Peyer's patch (tissue), 4 donors: ENCODE results near the gene SFN. TPM values are rescaled to one million over a fixed set of nuclear protein-coding genes. Genes with fewer than 3 reads are reported as not detected.
A peak's percentile ranks its signal among the peaks of the same experiment; 100 is the strongest.

Experiments used
- DNase-seq, 3 donors: peaks; one replicate each; pipeline ENCODE4 v3.0.0-alpha.2; 2017 to 2019
- H3K27ac ChIP-seq, 4 donors: fragments of 200-600 bp; sonication (generic); one replicate each; pipeline ENCODE4 v1.5.1; 2016 to 2019
- H3K27me3 ChIP-seq, 2 donors: fragments of 200-600 bp; sonication (generic); one replicate each; pipeline ENCODE4 v1.5.1; 2019
- H3K36me3 ChIP-seq, 3 donors: fragments of 200-600 bp; sonication (generic); one replicate each; pipeline ENCODE4 v1.5.1; 2016 to 2019
- H3K4me1 ChIP-seq, 4 donors: fragments of 200-600 bp; sonication (generic); one replicate each; pipeline ENCODE4 v1.5.1; 2016 to 2019
- H3K4me3 ChIP-seq, 4 donors: fragments of 200-600 bp; sonication (generic); 1 replicate in 3 of 4; 2 replicates in 1 of 4; pipeline ENCODE4 v1.5.1; 2016 to 2019; ENCODE audit warnings: mild to moderate bottlenecking in 1 of 4
- H3K9me3 ChIP-seq, 4 donors: fragments of 200-600 bp; sonication (generic); one replicate each; pipeline ENCODE4 v1.5.1; 2016 to 2019; ENCODE audit warnings: mild to moderate bottlenecking in 1 of 4
- CTCF ChIP-seq, 6 experiments: fragments of 450-650 bp in 4 of 6; fragments of 200-600 bp in 2 of 6; sonication (generic) in 1 of 6; IDR thresholded peaks; one replicate each; pipeline ENCODE4 v1.5.1; 2017 to 2019; ENCODE audit warnings: antibody characterized with exemption in 6 of 6, mild to moderate bottlenecking in 3 of 6, moderate library complexity in 1 of 6
- POLR2A ChIP-seq, 2 donors: fragments of 450-650 bp; IDR thresholded peaks; one replicate each; pipeline ENCODE4 v1.5.1; 2017; ENCODE audit warnings: antibody characterized with exemption in 2 of 2, mild to moderate bottlenecking in 2 of 2, moderate library complexity in 2 of 2
- total RNA-seq, 4 donors: library from RNA; depleted of rRNA; stranded (reverse); fragments of >200 nt; gene quantifications; one replicate each; pipeline ENCODE4 v1.1.0, GENCODE V29; 2016

The SFN gene
- total RNA-seq, 4 donors from 2014 or later, result 19.8 to 66.6 (median 44.6) TPM

GRCh38 chr1:26829184-26829911, 33.6 kb upstream of the SFN start:
- H3K27ac ChIP-seq, result peak overlapping the region in 3 of 4 donors; percentile 21 to 87 (median 73)
- peaks cover 0 to 25% (median 0%) of the 10 kb centered on the region in 3 donors for H3K36me3 ChIP-seq
- no peaks in the 10 kb centered on the region for H3K9me3 ChIP-seq
- no peak overlapping the region for H3K4me3 ChIP-seq
- no peaks in the 10 kb centered on the region for H3K27me3 ChIP-seq
- TF ChIP-seq POLR2A (IDR thresholded peaks at IDR 0.05) (no peak), CTCF (IDR thresholded peaks at IDR 0.05) (no peak)
- DNase-seq, result no peak
- peaks cover 3 to 39% (median 24%) of the 10 kb centered on the region in 4 donors for H3K4me1 ChIP-seq

GRCh38 chr1:26831059-26831458, 31.9 kb upstream of the SFN start:
- Histone ChIP-seq H3K27ac (peak overlapping the region in 1 of 4 donors; percentile 33), H3K9me3 (no peaks in the 10 kb centered on the region), H3K27me3 (no peaks in the 10 kb centered on the region), H3K4me1 (peaks cover 3 to 32% (median 18%) of the 10 kb centered on the region in 4 donors), H3K36me3 (peaks cover 0 to 42% (median 0%) of the 10 kb centered on the region in 3 donors), H3K4me3 (no peak overlapping the region)
- DNase-seq, result no peak
- no peak for TF ChIP-seq POLR2A (IDR thresholded peaks at IDR 0.05)
- no peak for TF ChIP-seq CTCF (IDR thresholded peaks at IDR 0.05)

DNA sequence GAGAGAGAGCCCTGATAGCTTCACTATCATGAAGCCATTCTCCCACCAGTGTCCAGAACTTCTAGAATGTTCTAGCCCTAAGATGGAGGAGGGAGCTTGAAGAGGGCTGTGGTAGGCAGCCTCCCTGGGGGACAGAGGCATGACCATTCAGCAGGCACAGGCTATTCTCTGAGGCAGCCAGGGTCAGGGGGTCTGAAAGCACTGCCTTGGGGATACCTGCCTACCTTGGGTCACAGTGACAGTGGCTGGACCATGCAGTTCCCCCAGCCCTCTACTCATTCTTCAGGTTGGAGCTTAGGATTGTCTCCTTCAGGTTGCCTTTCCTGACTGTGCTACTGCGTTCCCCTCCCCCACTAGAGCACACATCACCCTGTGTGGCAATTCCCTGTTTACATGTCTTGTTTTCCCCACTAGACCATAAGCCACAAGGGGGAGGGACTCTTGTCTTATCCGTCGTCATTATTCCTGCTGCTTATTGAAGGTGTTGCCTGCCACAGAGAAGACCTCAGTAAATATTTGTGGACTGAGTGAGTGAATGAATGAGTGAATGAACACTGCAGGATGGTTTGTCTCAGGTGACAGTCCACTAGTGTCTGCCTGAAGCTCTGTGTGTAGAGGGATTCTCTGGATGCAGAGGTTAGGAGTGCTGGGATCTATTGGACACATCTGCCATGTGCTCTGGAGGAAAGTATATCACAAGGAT, 31.3 kb upstream of the SFN start:
- no peaks in the 10 kb centered on the region for H3K27me3 ChIP-seq
- no peaks in the 10 kb centered on the region for H3K9me3 ChIP-seq
- H3K27ac ChIP-seq, result peak overlapping the region in 2 of 4 donors; percentile 33 to 56
- DNase-seq, result no peak
- no peak overlapping the region for H3K4me3 ChIP-seq
- peaks cover 3 to 30% (median 16%) of the 10 kb centered on the region in 4 donors for H3K4me1 ChIP-seq
- TF ChIP-seq CTCF (IDR thresholded peaks at IDR 0.05), result no peak
- TF ChIP-seq POLR2A (IDR thresholded peaks at IDR 0.05), result no peak
- peaks cover 0 to 48% (median 0%) of the 10 kb centered on the region in 3 donors for H3K36me3 ChIP-seq

GRCh38 chr1:26832249-26832960, 30.5 kb upstream of the SFN start:
- H3K27me3 ChIP-seq, result no peaks in the 10 kb centered on the region

More at GRCh38 chr1:26832249-26832960, 30.5 kb upstream of the SFN start:
- H3K27ac ChIP-seq, result peak overlapping the region in 3 of 4 donors; percentile 47 to 88 (median 79)
- H3K4me3 ChIP-seq, result no peak overlapping the region
- peaks cover 0 to 48% (median 0%) of the 10 kb centered on the region in 3 donors for H3K36me3 ChIP-seq
- peaks cover 3 to 26% (median 16%) of the 10 kb centered on the region in 4 donors for H3K4me1 ChIP-seq
- DNase-seq, result no peak
- TF ChIP-seq CTCF (IDR thresholded peaks at IDR 0.05) (no peak), POLR2A (IDR thresholded peaks at IDR 0.05) (no peak)
- no peaks in the 10 kb centered on the region for H3K9me3 ChIP-seq
